OCI-M2 (cell line): Measurements from ENCODE around the gene LRCOL1.

Source experiments
- DNase-seq: peaks from one replicate; lab custom pipeline; 2025; ENCODE audit not compliant: unreplicated experiment; lab: John Stamatoyannopoulos, UW

The LRCOL1 gene

GRCh38 chr12:132620113-132620898 lies 9.9 kb upstream of the LRCOL1 start:
- no peak for DNase-seq

GRCh38 chr12:132619386-132620112 lies 9.2 kb upstream of the LRCOL1 start:
- no peak for DNase-seq

GRCh38 chr12:132619071-132619385 lies 8.6 kb upstream of the LRCOL1 start:
- DNase-seq, result no peak

- no peak for DNase-seq
Measured at GRCh38 chr12:132618683-132619043, 8.3 kb upstream of the LRCOL1 start, which contains the start of gene P2RX2. P2RX2 (plus strand) TSS chr12:132618776; CDS start chr12:132618817, 41 bp downstream.

- DNase-seq, result no peak
Measured at GRCh38 chr12:132617822-132618682, 7.7 kb upstream of the LRCOL1 start.

- no peak for DNase-seq
Measured at GRCh38 chr12:132617135-132617701, 6.8 kb upstream of the LRCOL1 start.

GRCh38 chr12:132615579-132616038 lies 5.2 kb upstream of the LRCOL1 start:
- DNase-seq, result no peak

GRCh38 chr12:132614861-132615578 lies 4.6 kb upstream of the LRCOL1 start:
- DNase-seq, result peak; percentile 21

- no peak for DNase-seq
Measured at GRCh38 chr12:132614029-132614428, 3.6 kb upstream of the LRCOL1 start.

- no peak for DNase-seq
Measured at GRCh38 chr12:132611620-132612019, 1.2 kb upstream of the LRCOL1 start.

GRCh38 chr12:132610866-132611602 lies 652 bp upstream of the LRCOL1 start:
- DNase-seq, result no peak

- DNase-seq, result no peak
Measured at GRCh38 chr12:132608231-132609171, 1.9 kb downstream of the LRCOL1 start.

GRCh38 chr12:132606927-132607326 lies 3.5 kb downstream of the LRCOL1 start:
- DNase-seq, result no peak

- no peak for DNase-seq
Measured at GRCh38 chr12:132606466-132606865, 3.9 kb downstream of the LRCOL1 start.

- DNase-seq, result no peak
Measured at GRCh38 chr12:132605892-132606291, 4.5 kb downstream of the LRCOL1 start.

- no peak for DNase-seq
Measured at GRCh38 chr12:132604668-132605441, 5.5 kb downstream of the LRCOL1 start.

GRCh38 chr12:132604151-132604618 lies 6.2 kb downstream of the LRCOL1 start:
- no peak for DNase-seq
